Esophagus squamous epithelium (tissue), 4 donors: ENCODE results near the gene IL17RE.

Experiments
- CTCF ChIP-seq, 6 experiments: fragments of 450-650 bp in 4 of 6; fragments of 200-600 bp in 2 of 6; sonication (generic) in 2 of 6; IDR thresholded peaks; one replicate each; pipeline ENCODE4 v1.5.1; 2016 to 2019; ENCODE audit warnings: antibody characterized with exemption in 6 of 6, mild to moderate bottlenecking in 4 of 6, moderate library complexity in 4 of 6
- POLR2A ChIP-seq, 4 donors: fragments of 450-650 bp; IDR thresholded peaks; one replicate each; pipeline ENCODE4 v1.6.1; 2017; ENCODE audit warnings: antibody characterized with exemption in 4 of 4, mild to moderate bottlenecking in 4 of 4, moderate library complexity in 3 of 4

GRCh38 chr3:9899289-9899791 lies 3.3 kb upstream of the IL17RE start:
- TF ChIP-seq CTCF (IDR thresholded peaks at IDR 0.05) (no peak), POLR2A (IDR thresholded peaks at IDR 0.05) (no peak)
